Endodermal cell (in vitro differentiated cells): Measurements from ENCODE around the gene CIB4. TPM values are rescaled to one million over a fixed set of nuclear protein-coding genes. Genes with fewer than 3 reads are reported as not detected.
A peak's percentile ranks its signal among the peaks of the same experiment; 100 is the strongest.

Source experiments
- DNase-seq: peaks from one replicate; pipeline ENCODE4 v3.0.0-alpha.2; 2017
- H3K27ac ChIP-seq: 2 replicates; pipeline ENCODE4 v1.5.1; 2013; ENCODE audit warnings: mild to moderate bottlenecking, low read depth, low read length, moderate library complexity
- H3K27me3 ChIP-seq: 2 replicates; pipeline ENCODE4 v1.6.1; 2013; ENCODE audit warnings: mild to moderate bottlenecking, low read length, moderate library complexity; ENCODE audit not compliant: insufficient read depth, control insufficient read depth, poor library complexity, severe bottlenecking
- H3K36me3 ChIP-seq: 2 replicates; pipeline ENCODE4 v1.7.0; 2013; ENCODE audit warnings: mild to moderate bottlenecking, low read length, moderate library complexity; ENCODE audit not compliant: control insufficient read depth, insufficient read depth
- H3K4me1 ChIP-seq: one replicate; pipeline ENCODE4 v1.7.0; 2013; ENCODE audit warnings: low read length; ENCODE audit not compliant: control insufficient read depth, insufficient read depth
- H3K4me3 ChIP-seq: 2 replicates; pipeline ENCODE4 v1.5.1; 2013; ENCODE audit warnings: mild to moderate bottlenecking, low read length, moderate library complexity
- H3K9ac ChIP-seq: 2 replicates; pipeline ENCODE4 v1.6.1; 2013; ENCODE audit warnings: mild to moderate bottlenecking, low read length, moderate library complexity; ENCODE audit not compliant: poor library complexity, severe bottlenecking; ENCODE audit errors: extremely low read depth
- H3K9me3 ChIP-seq: 2 replicates; pipeline ENCODE4 v1.6.1; 2013; ENCODE audit warnings: mild to moderate bottlenecking, low read length, moderate library complexity; ENCODE audit not compliant: control insufficient read depth
- H3K27ac Mint-ChIP-seq: 2 replicates; pipeline ENCODE4 v1.8.0; 2020; ENCODE audit warnings: mixed read lengths
- H3K27me3 Mint-ChIP-seq: 2 replicates; pipeline ENCODE4 v1.8.0; 2021; ENCODE audit warnings: mild to moderate bottlenecking, mixed read lengths; ENCODE audit not compliant: insufficient read depth
- H3K36me3 Mint-ChIP-seq: 2 replicates; pipeline ENCODE4 v1.8.0; 2020; ENCODE audit warnings: low read depth, mixed read lengths
- H3K4me1 Mint-ChIP-seq: 2 replicates; pipeline ENCODE4 v1.8.0; 2020; ENCODE audit warnings: mixed read lengths
- H3K4me3 Mint-ChIP-seq: 2 replicates; pipeline ENCODE4 v1.8.0; 2020; ENCODE audit warnings: mild to moderate bottlenecking, moderate library complexity, mixed read lengths
- H3K9me3 Mint-ChIP-seq: 2 replicates; pipeline ENCODE4 v1.8.0; 2020; ENCODE audit warnings: mild to moderate bottlenecking, mixed read lengths
- WGBS, 2 experiments: methylation state at CpG; one replicate each; pipeline versions ENCODE4 v1.1.5 to v1.1.7; 2013; ENCODE audit warnings: missing lambda C conversion rate in 2 of 2, mixed read lengths in 1 of 2; ENCODE audit not compliant: insufficient coverage in 1 of 2, insufficient read length in 1 of 2; 5-methylcytosine and 5-hydroxymethylcytosine counted together
- total RNA-seq, 2 donors: library from RNA; stranded (reverse); fragmentation: NEBNext Ultra II Directional in 1 of 2; extraction: Animal tissue kit (Norgen Biotek cat#: 25700) in 1 of 2; gene quantifications; 2 replicates in 1 of 2; 3 replicates in 1 of 2; pipeline ENCODE4 v1.2.1, GENCODE V29; 2021
- TF ChIP-seq, protein P1 (sequence below): fragments of 200-600 bp; sonication (generic); conservative IDR thresholded peaks from 2 replicates; pipeline ENCODE4 v1.5.0; 2021; ENCODE audit warnings: antibody characterized with exemption, mild to moderate bottlenecking

The CIB4 gene
- total RNA-seq, 2 donors from 2014 or later = not detected

DNA sequence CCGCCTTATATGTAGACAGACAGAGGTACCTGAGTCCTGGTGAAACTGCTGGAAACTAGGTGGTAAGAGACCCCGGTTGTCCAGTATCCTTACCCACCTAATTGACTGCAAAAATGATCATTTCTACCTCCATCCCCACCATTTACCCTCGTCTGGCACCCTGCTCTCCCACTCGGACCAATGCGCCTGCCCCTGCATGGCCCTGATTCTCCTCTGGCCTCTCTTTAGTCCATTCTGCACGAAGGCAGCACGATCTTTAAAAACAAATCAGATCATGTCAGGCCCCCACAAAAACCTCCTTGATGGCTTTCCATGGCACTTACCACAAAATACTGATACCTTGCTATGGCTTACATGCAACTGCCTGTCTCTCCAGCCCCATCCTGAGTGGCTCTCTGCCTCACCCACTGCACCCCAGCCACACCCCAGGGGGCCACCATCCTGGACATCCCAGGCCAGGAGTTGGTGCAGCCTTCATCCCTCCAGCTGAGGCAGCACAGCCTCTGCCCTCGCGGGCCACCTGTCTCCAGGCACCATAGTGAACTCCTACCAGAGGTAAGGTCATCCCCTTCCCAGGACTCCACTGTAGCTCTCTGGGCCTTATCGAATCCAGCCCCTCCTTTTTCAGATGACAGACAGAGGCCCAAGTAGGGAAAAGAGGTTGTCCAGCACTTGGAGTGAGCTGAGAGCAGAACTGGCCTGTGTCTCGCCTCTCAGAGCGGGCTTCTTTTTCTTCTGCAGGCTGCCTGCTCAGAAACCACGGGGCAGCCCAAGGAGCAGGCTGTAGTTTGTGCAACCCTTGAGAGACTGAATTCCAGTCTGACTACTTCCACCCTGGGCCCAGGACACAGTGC, 12.3 kb upstream of the CIB4 start:
- DNase-seq = peak; percentile 46

DNA sequence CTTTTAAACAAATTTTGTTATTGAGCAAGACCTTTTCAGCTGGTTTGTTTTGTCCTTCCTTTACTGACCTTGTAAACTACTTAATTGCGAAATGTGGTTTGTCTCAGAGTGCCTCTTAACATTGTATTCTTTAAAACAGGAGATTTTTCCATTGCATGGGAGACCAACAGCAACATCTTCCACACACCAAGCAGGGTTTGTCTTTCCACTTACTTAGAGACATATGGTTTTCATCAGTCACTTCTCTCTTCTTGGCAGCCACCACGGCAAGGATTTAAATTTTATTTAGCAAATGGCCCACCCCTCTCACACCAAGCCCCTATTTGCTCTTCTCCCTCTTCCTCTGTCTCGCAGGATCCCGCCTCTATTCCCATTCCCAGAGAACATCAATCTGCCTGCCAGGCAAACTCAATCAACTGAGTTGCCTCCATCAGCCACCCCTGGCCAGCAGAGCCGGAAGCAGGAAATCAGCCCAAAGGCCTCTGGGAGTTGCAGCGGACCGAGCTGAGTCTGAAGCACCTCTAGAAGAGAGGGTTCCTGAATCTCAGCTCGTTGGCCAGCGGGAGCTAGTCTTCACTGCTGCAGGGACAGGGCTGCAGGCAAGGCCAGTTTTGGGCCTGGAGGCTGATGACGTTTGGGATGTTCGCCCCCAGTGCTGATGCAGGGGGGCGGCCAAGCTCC, 11.3 kb upstream of the CIB4 start:
- WGBS, 2 experiments = 90 to 91% methylated on average over 6 to 12 of the region's 12 CpGs
- peak; percentile 51 for DNase-seq
- peaks cover 6% of the 10 kb centered on the region for H3K27me3 Mint-ChIP-seq
- no peaks in the 10 kb centered on the region for H3K9me3 ChIP-seq
- no peak overlapping the region for H3K4me3 Mint-ChIP-seq
- H3K9me3 Mint-ChIP-seq = peaks cover 2% of the 10 kb centered on the region
- H3K4me1 Mint-ChIP-seq = peaks cover 2% of the 10 kb centered on the region
- no peak overlapping the region for H3K27ac ChIP-seq
- H3K36me3 ChIP-seq = no peaks in the 10 kb centered on the region
- TF ChIP-seq, protein P1, sequence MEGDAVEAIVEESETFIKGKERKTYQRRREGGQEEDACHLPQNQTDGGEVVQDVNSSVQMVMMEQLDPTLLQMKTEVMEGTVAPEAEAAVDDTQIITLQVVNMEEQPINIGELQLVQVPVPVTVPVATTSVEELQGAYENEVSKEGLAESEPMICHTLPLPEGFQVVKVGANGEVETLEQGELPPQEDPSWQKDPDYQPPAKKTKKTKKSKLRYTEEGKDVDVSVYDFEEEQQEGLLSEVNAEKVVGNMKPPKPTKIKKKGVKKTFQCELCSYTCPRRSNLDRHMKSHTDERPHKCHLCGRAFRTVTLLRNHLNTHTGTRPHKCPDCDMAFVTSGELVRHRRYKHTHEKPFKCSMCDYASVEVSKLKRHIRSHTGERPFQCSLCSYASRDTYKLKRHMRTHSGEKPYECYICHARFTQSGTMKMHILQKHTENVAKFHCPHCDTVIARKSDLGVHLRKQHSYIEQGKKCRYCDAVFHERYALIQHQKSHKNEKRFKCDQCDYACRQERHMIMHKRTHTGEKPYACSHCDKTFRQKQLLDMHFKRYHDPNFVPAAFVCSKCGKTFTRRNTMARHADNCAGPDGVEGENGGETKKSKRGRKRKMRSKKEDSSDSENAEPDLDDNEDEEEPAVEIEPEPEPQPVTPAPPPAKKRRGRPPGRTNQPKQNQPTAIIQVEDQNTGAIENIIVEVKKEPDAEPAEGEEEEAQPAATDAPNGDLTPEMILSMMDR = no peak
- no peaks in the 10 kb centered on the region for H3K27me3 ChIP-seq
- no peaks in the 10 kb centered on the region for H3K4me1 ChIP-seq
- no peak overlapping the region for H3K9ac ChIP-seq
- H3K27ac Mint-ChIP-seq = no peak overlapping the region
- H3K36me3 Mint-ChIP-seq = no peaks in the 10 kb centered on the region
- H3K4me3 ChIP-seq = no peak overlapping the region

More for the DNA sequence above, 12.3 kb upstream of the CIB4 start:
- H3K27me3 Mint-ChIP-seq = peaks cover 6% of the 10 kb centered on the region
- H3K36me3 ChIP-seq = no peaks in the 10 kb centered on the region
- no peaks in the 10 kb centered on the region for H3K36me3 Mint-ChIP-seq
- no peak overlapping the region for H3K4me3 Mint-ChIP-seq
- H3K4me3 ChIP-seq = no peak overlapping the region
- no peak overlapping the region for H3K27ac ChIP-seq
- no peaks in the 10 kb centered on the region for H3K4me1 ChIP-seq
- no peaks in the 10 kb centered on the region for H3K9me3 ChIP-seq
- no peak overlapping the region for H3K9ac ChIP-seq
- no peak overlapping the region for H3K27ac Mint-ChIP-seq
- H3K4me1 Mint-ChIP-seq = peaks cover 2% of the 10 kb centered on the region
- H3K27me3 ChIP-seq = no peaks in the 10 kb centered on the region
- TF ChIP-seq, protein P1 = no peak
- WGBS, 2 experiments = 90 to 91% methylated on average over 11 to 13 of the region's 13 CpGs
- H3K9me3 Mint-ChIP-seq = peaks cover 5% of the 10 kb centered on the region

DNA sequence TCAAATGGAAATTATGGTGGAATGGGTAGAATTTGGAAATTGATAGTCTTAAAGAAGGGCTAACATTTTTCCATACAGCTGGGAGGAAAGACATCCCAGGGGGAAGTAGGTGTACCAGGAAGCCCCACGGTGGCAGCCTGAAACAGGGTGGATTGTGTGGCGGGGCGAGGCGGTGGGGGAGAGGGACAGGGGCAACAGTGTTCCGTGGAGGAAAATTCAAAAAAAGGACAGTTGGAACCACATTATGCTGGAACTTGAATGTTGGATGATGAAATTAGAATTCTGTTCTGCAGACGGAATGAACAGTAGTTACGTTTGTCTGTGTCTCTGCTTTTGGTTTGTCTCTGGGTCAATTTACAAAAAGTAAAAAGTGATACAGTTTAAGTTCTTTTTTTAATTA, 10.6 kb upstream of the CIB4 start:
- TF ChIP-seq, protein P1 = no peak
- peak; percentile 28 for DNase-seq
- Mint-ChIP-seq H3K36me3 (no peaks in the 10 kb centered on the region), H3K9me3 (no peaks in the 10 kb centered on the region), H3K27ac (no peak overlapping the region), H3K27me3 (peaks cover 6% of the 10 kb centered on the region), H3K4me1 (peaks cover 2% of the 10 kb centered on the region), H3K4me3 (no peak overlapping the region)
- Histone ChIP-seq H3K9ac (no peak overlapping the region), H3K4me3 (no peak overlapping the region), H3K27ac (no peak overlapping the region), H3K27me3 (no peaks in the 10 kb centered on the region), H3K36me3 (no peaks in the 10 kb centered on the region), H3K9me3 (no peaks in the 10 kb centered on the region), H3K4me1 (no peaks in the 10 kb centered on the region)
- WGBS, 2 experiments = 83 to 94% methylated on average over 2 to 7 of the region's 7 CpGs
